GM18507 (cell line): ENCODE results near the gene PGD.
"Not testable (repeated sequence)": the region's sequence is repeated elsewhere in the genome, so short reads cannot be mapped to it uniquely, and the experiment has no call there.

ENCODE experiments used
- DNase-seq: peaks from one replicate; pipeline ENCODE4 v3.0.0; 2011; ENCODE audit warnings: low read depth; ENCODE audit not compliant: insufficient read length; ENCODE audit errors: extremely low spot score
- FAIRE-seq: peaks from 2 replicates; lab custom pipeline; 2011; peaks lifted over from hg19 to GRCh38; lab: Jason Lieb, UNC

The PGD gene

GRCh38 chr1:10431070-10431730 lies 32.3 kb downstream of the PGD start:
- FAIRE-seq = no peak
- DNase-seq = no peak

DNA sequence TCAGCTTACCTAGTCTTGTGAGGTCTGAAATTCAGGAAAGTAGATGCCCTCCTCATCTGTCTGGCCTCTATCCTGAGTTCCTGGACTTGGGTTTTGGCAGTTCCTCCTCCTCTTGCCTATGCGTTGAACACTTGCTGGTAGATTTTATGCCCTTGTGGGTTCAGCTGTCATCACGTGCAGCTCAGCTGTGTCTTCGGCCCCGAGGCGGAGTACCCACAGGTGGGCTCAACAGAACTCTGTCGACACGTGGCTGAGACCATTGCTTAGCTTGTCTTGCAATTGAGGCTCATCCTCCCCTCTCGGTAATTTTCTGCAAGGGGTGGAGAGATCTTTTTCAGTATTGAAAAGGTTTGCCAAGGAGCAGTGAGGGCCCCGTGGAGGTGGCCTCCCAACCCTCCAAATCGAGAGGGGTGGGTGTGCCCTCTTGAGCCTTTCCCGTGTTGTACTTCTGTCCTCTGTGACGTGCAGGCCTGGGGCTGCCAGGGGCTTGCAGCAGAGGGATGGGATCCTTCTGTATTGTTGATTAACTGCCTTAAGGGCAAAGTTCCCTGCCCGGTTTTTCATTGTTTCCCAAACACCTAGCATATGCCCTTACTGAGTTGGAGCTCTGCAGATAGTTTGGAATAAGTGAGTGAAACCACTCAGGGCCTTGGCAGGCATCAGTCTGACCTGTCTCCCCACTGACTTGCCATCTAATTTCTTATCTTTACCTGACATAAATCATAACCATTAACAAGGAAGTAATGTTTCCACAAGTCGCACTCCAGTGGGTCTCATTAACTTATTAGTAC lies 34.2 kb downstream of the PGD start:
- no peak for FAIRE-seq

GRCh38 chr1:10433790-10434189 lies 34.9 kb downstream of the PGD start:
- FAIRE-seq (no peak), DNase-seq (no peak)

More for the DNA sequence above, 34.2 kb downstream of the PGD start:
- no peak for DNase-seq

GRCh38 chr1:10434590-10434989 lies 35.7 kb downstream of the PGD start:
- no peak for DNase-seq
- FAIRE-seq = no peak

GRCh38 chr1:10437052-10437451 lies 38.2 kb downstream of the PGD start:
- FAIRE-seq (no peak), DNase-seq (no peak)

DNA sequence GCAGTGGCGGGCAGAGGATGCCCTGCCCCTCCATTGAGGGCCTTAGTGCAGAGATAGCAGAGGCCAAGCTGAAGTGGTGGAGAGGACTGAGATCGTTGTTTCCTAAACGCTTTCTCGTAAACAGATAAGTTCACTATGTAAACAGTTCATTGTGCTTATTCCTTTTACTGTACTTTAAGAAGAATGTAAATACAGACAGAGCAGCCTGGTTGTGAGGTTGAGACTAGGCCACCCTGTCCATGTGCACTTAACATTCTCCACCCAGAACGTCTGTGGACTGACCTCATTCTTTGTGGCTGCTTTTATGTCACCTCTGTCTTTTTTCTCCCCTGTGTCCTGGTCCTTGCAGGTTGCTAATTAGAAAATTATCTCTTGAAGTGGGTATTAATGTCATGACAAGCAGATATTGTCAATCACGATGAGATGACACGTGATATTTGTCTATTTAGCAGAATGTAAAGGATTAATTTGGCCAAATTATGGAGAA lies 39.9 kb downstream of the PGD start:
- no peak for DNase-seq
- FAIRE-seq = no peak

GRCh38 chr1:10440305-10440704 lies 41.4 kb downstream of the PGD start:
- FAIRE-seq = no peak

GRCh38 chr1:10440794-10441193 lies 41.9 kb downstream of the PGD start:
- FAIRE-seq (no peak), DNase-seq (no peak)

More at GRCh38 chr1:10440305-10440704, 41.4 kb downstream of the PGD start:
- DNase-seq = no peak

DNA sequence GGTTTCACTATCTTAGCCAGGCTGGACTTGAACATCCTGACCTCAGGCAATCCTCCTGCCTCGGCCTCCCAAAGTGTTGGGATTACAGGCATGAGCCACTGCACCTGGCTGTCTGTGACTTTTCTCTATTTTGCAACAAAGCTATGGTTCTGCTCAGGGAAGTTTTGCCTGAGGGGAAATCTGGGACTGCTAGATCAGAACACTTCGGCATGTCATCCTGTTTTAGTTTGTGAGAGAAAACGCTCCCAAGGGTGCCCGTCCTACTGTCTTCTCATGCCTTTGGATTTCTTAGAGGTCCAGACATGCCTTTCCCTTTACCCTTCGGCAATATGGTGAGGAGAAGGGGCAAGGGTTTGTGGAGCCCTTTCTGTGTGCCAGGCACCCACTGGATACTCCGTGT lies 45.4 kb downstream of the PGD start:
- DNase-seq = no peak
- FAIRE-seq = no peak

- no peak for FAIRE-seq
- DNase-seq = no peak
Measured at GRCh38 chr1:10444795-10445397, 46.0 kb downstream of the PGD start.

DNA sequence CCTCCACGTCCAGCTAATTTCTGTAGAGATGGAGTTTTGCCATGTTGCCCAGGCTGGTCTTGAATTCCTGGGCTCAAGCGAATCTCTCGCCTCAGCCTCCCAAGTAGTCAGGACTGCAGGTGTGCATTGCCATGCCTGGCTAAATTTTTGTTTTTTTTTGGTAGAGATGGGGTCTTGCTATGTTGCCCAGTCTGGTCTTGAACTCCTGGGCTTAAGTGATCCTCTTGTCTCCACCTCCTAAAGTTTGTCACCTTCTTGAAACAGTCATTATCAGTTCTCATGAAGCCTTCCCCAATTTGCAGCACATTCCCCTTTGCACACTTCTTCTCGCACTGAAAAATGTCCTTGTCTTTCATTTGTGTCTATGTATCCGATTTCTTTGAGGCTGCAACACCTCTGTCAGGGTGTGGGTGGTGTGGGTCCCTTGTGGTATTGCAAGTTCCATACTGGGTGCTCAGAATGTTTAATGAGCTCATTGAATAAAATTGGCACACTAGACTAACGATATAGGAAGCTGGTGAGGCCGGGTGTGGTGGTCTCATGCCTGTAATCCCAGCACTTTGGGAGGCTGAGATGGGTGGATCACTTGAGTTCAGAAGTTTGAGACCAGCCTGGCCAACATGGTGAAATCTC lies 48.0 kb downstream of the PGD start:
- FAIRE-seq = no peak
- no peak for DNase-seq

DNA sequence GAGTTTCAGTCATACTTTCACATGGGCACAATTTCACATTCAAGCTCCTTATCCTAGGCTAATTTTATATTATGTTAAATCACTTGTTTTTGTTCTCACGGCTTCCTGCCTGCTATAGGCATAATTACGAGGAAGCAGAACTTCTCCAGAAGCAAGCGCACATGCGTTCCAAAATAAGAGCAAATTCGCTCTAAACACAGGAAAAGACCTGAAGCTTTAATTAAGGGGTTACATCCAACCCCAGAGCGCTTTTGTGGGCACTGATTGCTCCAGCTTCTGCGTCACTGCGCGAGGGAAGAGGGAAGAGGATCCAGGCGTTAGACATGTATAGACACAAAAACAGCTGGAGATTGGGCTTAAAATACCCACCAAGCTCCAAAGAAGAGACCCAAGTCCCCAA lies 50.9 kb downstream of the PGD start, which contains the start of gene CORT:
Gene CORT, plus strand, starts transcription at position 281 of the 400 bp plus-strand sequence. CDS start 193 bp downstream, outside the sequence.
- no peak for FAIRE-seq

GRCh38 chr1:10450156-10450814 lies 51.4 kb downstream of the PGD start:
- DNase-seq (no peak), FAIRE-seq (no peak)

More for the DNA sequence above, 50.9 kb downstream of the PGD start, which contains the start of gene CORT:
- DNase-seq = no peak

GRCh38 chr1:10450836-10451235 lies 52.0 kb downstream of the PGD start:
- FAIRE-seq (no peak), DNase-seq (no peak)

DNA sequence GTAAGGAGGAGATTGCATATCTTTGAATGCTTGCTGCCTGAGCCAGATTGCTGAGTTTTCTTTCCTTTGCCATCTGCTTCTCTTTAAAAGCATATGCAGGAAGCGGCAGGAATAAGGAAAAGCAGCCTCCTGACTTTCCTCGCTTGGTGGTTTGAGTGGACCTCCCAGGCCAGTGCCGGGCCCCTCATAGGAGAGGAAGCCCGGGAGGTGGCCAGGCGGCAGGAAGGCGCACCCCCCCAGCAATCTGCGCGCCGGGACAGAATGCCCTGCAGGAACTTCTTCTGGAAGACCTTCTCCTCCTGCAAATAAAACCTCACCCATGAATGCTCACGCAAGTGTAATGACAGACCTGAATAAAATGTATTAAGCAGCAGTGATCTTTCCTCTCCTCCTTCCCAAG lies 52.4 kb downstream of the PGD start:
- FAIRE-seq (no peak), DNase-seq (no peak)

DNA sequence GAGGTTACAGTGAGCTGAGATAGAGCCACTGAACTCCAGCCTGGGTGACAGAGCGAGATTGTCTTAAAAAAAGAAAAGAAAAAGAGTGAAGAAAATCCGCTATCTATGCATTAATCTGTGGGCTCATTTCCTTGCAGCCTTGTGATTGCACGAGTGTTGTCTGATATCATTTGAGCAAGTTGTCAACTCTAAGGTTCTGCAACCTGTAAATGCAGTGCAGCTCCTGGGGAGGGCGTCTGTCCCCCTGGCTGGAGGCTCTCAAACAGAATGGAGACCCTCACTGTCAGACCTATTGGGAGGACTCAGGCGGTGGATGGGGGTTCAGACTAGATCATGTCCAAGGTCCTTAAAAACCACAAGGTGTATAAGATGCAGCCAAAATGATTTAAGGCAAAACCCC lies 57.2 kb downstream of the PGD start:
- DNase-seq (no peak), FAIRE-seq (no peak)

DNA sequence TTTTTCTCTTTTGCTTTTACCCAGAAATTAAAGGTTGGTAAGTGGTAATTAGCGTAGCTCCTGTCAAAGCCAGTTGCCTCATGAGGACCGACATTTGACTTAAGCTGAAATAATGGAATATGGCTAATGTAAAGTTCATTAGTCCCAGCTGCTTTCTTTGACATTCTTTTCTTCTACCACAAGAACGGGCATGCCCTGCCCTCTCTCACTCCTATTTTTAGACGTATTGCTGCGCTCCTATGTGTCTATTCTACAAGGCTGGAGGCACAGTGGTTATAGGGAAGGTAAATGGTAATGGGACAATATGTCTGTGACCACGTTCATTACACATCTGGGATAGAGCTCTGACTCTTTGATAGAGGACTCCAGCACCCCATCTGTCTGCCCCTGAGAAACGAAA lies 57.8 kb downstream of the PGD start:
- no peak for FAIRE-seq
- no peak for DNase-seq

DNA sequence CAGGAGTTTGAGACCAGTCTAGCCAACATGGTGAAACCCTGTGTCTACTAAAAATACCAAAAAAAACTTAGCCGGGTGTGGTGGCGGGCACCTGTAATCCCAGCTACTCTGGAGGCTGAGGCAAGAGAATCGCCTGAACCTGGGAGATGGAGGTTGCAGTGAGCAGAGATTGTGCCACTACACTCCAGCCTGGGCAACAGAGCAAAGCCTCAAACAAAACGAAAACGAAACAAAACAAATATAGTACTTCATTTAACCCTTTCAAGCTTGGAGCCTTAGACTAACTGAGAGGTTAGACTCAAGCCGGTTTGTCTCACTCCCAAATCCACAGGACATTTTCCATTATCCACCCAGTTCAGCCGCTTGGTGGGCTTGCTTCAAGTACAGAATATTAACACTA lies 58.6 kb downstream of the PGD start:
- not testable (repeated sequence) for DNase-seq, FAIRE-seq

DNA sequence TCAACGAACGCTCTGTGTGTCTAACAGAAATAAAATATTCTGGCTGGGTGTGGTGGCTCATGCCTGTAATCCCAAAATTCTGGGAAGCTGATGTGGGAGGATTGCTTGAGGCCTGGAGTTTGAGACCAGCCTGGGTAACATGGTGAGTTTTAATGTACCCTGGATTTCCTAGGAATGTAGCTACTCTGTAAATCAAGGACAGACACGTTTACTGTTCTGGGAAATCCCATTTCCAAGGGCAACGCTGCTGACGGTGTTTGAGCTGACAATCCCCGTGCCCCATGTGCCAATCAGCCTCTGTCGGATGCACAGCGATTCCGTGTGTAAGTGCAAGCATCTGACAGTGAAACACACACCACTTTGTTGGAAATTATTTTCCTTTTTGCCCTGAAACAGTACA lies 59.0 kb downstream of the PGD start:
- DNase-seq (no peak), FAIRE-seq (no peak)
